Naive thymus-derived CD4-positive, alpha-beta T cell (primary cell): Measurements from ENCODE around the gene DHX34. TPM values are rescaled to one million over a fixed set of nuclear protein-coding genes. Genes with fewer than 3 reads are reported as not detected.

Experiments used
- ATAC-seq: fragments of 150-1000 bp; cut with Tn5 transposase; 2 replicates; pipeline ENCODE4 v1.10.0; 2021; ENCODE audit warnings: mild to moderate bottlenecking, moderate library complexity
- CTCF ChIA-PET: fragments of 350-600 bp; sonication (Branson Sonifier 250); formaldehyde crosslinking; loops from one replicate; lab custom pipeline; 2021; ENCODE audit warnings: antibody characterized with exemption; lab: Charles Lee
- POLR2A ChIA-PET: fragments of 350-600 bp; sonication (Branson Sonifier 250); formaldehyde crosslinking; loops from one replicate; lab custom pipeline; 2021; ENCODE audit warnings: antibody characterized with exemption, inconsistent platforms; lab: Charles Lee
- DNase-seq, 9 donors: peaks; one replicate each; pipeline versions ENCODE4 v3.0.0 to v3.0.0-alpha.2; 2020 to 2022; ENCODE audit warnings: mixed read lengths in 1 of 9
- H3K27ac ChIP-seq: one replicate; pipeline ENCODE4 v1.7.0; 2013; ENCODE audit warnings: mild to moderate bottlenecking, low read depth, low read length, moderate library complexity
- H3K27me3 ChIP-seq, 2 donors: one replicate each; pipeline ENCODE4 v1.7.0; 2013; ENCODE audit warnings: low read length in 2 of 2, mild to moderate bottlenecking in 2 of 2, moderate library complexity in 2 of 2; ENCODE audit not compliant: control insufficient read depth in 2 of 2, insufficient read depth in 2 of 2
- H3K36me3 ChIP-seq, 3 experiments: 1 replicate in 2 of 3; 2 replicates in 1 of 3; pipeline ENCODE4 v1.7.0; 2013; ENCODE audit warnings: low read length in 3 of 3, mild to moderate bottlenecking in 3 of 3, moderate library complexity in 1 of 3; ENCODE audit not compliant: insufficient read depth in 3 of 3, control insufficient read depth in 2 of 3
- H3K4me1 ChIP-seq, 2 donors: one replicate each; pipeline ENCODE4 v1.7.0; 2013; ENCODE audit warnings: low read length in 2 of 2, mild to moderate bottlenecking in 2 of 2, moderate library complexity in 1 of 2; ENCODE audit not compliant: control insufficient read depth in 2 of 2, insufficient read depth in 2 of 2
- H3K4me3 ChIP-seq: 2 replicates; pipeline ENCODE4 v1.7.0; 2013; ENCODE audit warnings: mild to moderate bottlenecking, low read length
- H3K9me3 ChIP-seq, 3 experiments: 1 replicate in 2 of 3; 2 replicates in 1 of 3; pipeline ENCODE4 v1.7.0; 2013; ENCODE audit warnings: low read length in 3 of 3; ENCODE audit not compliant: control insufficient read depth in 2 of 3
- H3K27ac Mint-ChIP-seq, 9 donors: one replicate each; pipeline ENCODE4 v1.8.0; 2020 to 2022; ENCODE audit warnings: mixed read lengths in 9 of 9, mild to moderate bottlenecking in 8 of 9, moderate library complexity in 5 of 9, inconsistent platforms in 2 of 9
- H3K27me3 Mint-ChIP-seq, 5 donors: one replicate each; pipeline ENCODE4 v1.8.0; 2021 to 2022; ENCODE audit warnings: mixed read lengths in 5 of 5, mild to moderate bottlenecking in 1 of 5
- H3K36me3 Mint-ChIP-seq, 5 donors: one replicate each; pipeline ENCODE4 v1.8.0; 2020 to 2022; ENCODE audit warnings: mixed read lengths in 5 of 5, mild to moderate bottlenecking in 3 of 5, inconsistent platforms in 1 of 5
- H3K4me1 Mint-ChIP-seq, 7 donors: one replicate each; pipeline ENCODE4 v1.8.0; 2020 to 2022; ENCODE audit warnings: mixed read lengths in 7 of 7, mild to moderate bottlenecking in 3 of 7, inconsistent platforms in 1 of 7
- H3K4me3 Mint-ChIP-seq, 10 donors: one replicate each; pipeline ENCODE4 v1.8.0; 2020 to 2022; ENCODE audit warnings: mild to moderate bottlenecking in 10 of 10, mixed read lengths in 10 of 10, moderate library complexity in 6 of 10, inconsistent platforms in 2 of 10
- H3K9me3 Mint-ChIP-seq, 11 donors: one replicate each; pipeline ENCODE4 v1.8.0; 2020 to 2022; ENCODE audit warnings: mixed read lengths in 11 of 11, mild to moderate bottlenecking in 4 of 11, inconsistent platforms in 1 of 11, moderate library complexity in 1 of 11
- intact Hi-C, 2 donors: fragments of 100-400 bp; cut with micrococcal nuclease; formaldehyde crosslinking; loops; one replicate each; pipeline ENCODE4 v1.15.1; 2023
- polyA plus RNA-seq, 2 donors: library from polyadenylated mRNA; unstranded; fragments of 300-500 nt; fragmentation: Illumina TruSeq; gene quantifications; one replicate each; pipeline ENCODE4 v1.2.3, GENCODE V29; 2021
- total RNA-seq, 6 experiments: library from RNA in 5 of 6; stranded (reverse) in 5 of 6; gene quantifications; 1 replicate in 5 of 6; 2 replicates in 1 of 6; pipeline ENCODE4 v1.2.3 and lab custom pipeline; 2021 to 2026

The DHX34 gene
- total and polyA plus RNA-seq, 7 experiments from 2014 or later = 3.7 to 31.6 (median 16.9) TPM

DNA sequence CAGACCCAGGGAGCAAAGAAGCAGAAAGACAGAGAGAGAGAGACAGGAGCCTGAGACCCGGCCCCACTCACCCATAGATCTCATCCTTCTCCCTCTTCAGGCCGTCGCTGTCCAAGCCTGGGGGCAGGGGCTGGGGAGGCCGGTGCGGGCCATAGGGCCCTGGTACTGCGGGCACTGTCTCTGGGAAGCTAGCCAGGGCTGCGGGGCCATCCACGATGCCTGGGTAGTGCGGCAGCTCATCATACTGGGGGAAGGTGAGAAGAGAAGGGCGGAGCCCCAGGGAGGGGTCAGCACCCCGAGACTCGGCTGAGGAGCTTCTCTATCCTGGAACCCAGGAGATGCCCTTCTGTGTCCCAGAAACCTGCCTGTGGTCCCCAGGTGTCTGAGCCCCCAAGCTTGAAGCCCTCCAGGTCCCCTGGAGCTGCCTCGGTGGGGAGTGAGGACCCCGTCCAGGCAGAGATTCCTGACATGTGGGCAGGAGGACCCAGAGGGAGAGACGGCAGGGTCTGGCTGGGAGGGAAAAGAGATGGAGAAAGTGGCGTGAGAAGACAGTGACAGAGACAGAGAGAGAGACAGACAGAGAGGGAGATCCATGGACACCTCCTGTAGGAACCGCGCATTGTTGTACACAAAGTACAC lies 68.1 kb downstream of the DHX34 start:
- Mint-ChIP-seq H3K4me3 (peak overlapping the region in 8 of 10 donors; percentile 34 to 83 (median 74)), H3K4me1 (peaks cover 25 to 43% (median 36%) of the 10 kb centered on the region in 7 donors)

DNA sequence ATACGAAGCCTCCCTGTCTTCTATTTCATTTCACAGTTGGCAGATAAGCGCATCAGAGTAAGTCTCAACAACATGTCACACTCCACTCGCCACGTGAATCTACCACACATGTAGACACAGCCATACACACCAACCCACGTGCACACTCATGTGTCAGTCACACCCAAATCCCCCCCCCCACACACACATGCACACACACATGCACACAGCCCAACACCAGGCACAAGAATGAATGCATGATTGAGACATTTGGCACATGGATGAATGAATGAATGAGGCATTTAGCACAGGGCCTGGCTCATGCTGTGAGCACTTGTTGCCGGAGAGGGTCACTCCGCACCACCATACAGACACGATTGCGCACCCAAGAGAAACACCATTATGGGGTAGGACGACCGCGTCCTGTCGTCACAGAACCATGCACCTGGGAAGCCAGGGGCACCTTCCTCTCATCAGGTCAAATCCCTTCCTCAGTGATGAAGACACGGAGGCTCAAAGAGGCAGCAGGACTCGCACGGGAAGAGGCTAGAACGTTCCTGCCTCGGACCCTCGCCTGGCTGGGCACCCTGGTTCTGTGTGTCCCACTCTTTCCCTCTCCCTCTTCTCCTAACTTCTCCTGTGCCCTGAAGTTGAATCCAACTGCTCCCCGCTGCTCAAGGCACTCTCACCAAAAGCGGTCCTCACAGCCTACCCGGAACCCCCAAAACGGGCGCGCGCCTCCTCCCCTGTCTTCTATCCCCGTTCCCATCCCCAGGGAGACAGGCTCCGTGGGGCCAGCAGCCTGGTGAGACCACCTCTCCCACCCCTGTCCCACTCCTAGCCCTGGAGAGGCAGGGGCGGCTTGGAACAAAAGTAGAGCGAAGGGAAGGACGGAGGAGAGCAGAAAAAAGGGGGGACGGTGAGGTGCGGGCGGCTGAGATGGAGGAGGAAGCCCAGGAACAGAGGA lies 68.9 kb downstream of the DHX34 start:
- no peak overlapping the region for H3K27ac ChIP-seq
- peaks cover 65 to 87% (median 79%) of the 10 kb centered on the region in 5 donors for H3K27me3 Mint-ChIP-seq
- H3K27me3 ChIP-seq = peaks cover 9 to 32% of the 10 kb centered on the region in 2 donors
- H3K9me3 Mint-ChIP-seq = peaks cover 0 to 5% (median 0%) of the 10 kb centered on the region in 11 donors
- ChIA-PET POLR2A (no interaction called here), CTCF (interaction anchor here (0.9 kb wide), 1 partner anchor 70 kb away, joined by 3 read pairs; no protein-coding TSS in a partner anchor)
- H3K36me3 Mint-ChIP-seq = peaks cover 0 to 9% (median 4%) of the 10 kb centered on the region in 5 donors
- H3K4me1 ChIP-seq = peaks cover 0 to 30% of the 10 kb centered on the region in 2 donors
- peaks cover 28 to 51% (median 44%) of the 10 kb centered on the region in 7 donors for H3K4me1 Mint-ChIP-seq
- peak overlapping the region; percentile 34 to 83 (median 73) for H3K4me3 Mint-ChIP-seq
- ATAC-seq = peak; percentile 40
- no peaks in the 10 kb centered on the region for H3K9me3 ChIP-seq
- no peak overlapping the region for H3K4me3 ChIP-seq
- DNase-seq = no peak
- peak overlapping the region in 1 of 9 donors; percentile 40 for H3K27ac Mint-ChIP-seq
- no peaks in the 10 kb centered on the region for H3K36me3 ChIP-seq
- intact Hi-C loops = no loop called here

More for the DNA sequence above, 68.1 kb downstream of the DHX34 start:
- ATAC-seq = no peak
- POLR2A ChIA-PET = no interaction called here
- CTCF ChIA-PET = interaction anchor here (0.9 kb wide), 1 partner anchor 69 kb away, joined by 3 read pairs; no protein-coding TSS in a partner anchor
- Mint-ChIP-seq H3K27ac (no peak overlapping the region), H3K36me3 (peaks cover 0 to 2% (median 0%) of the 10 kb centered on the region in 5 donors), H3K27me3 (peaks cover 57 to 79% (median 71%) of the 10 kb centered on the region in 5 donors), H3K9me3 (peaks cover 0 to 2% (median 0%) of the 10 kb centered on the region in 11 donors)
- Histone ChIP-seq H3K4me3 (no peak overlapping the region), H3K27ac (no peak overlapping the region), H3K9me3 (no peaks in the 10 kb centered on the region), H3K4me1 (peaks cover 0 to 30% of the 10 kb centered on the region in 2 donors), H3K27me3 (peaks cover 4 to 24% of the 10 kb centered on the region in 2 donors), H3K36me3 (no peaks in the 10 kb centered on the region)
- no peak for DNase-seq
- intact Hi-C loops = no loop called here

DNA sequence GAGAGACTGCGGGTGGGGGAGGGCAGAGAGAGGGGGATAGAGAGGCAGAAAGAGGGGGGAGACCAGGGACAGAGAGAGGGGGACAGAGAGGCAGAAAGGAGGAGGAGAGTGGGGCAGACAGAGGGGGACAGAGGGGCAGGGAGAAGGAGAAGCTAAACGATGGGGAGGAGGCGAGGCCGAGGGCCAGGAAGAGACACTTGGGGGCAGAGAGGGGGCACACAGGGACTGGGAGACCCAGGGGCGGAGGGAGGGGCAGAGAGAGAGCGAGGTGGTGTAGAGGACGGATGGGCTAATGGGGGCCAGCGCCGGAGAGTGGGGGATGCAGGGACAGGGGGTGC lies 69.5 kb downstream of the DHX34 start:
- CTCF ChIA-PET = no interaction called here
- Mint-ChIP-seq H3K27ac (no peak overlapping the region), H3K9me3 (peaks cover 0 to 8% (median 0%) of the 10 kb centered on the region in 11 donors), H3K36me3 (peaks cover 0 to 9% (median 4%) of the 10 kb centered on the region in 5 donors), H3K27me3 (peaks cover 67 to 87% (median 84%) of the 10 kb centered on the region in 5 donors), H3K4me1 (peaks cover 28 to 56% (median 47%) of the 10 kb centered on the region in 7 donors), H3K4me3 (peak overlapping the region in 9 of 10 donors; percentile 34 to 83 (median 61))
- H3K4me3 ChIP-seq = no peak overlapping the region
- peaks cover 12 to 38% of the 10 kb centered on the region in 2 donors for H3K27me3 ChIP-seq
- no peaks in the 10 kb centered on the region for H3K36me3 ChIP-seq
- no peak overlapping the region for H3K27ac ChIP-seq
- no peaks in the 10 kb centered on the region for H3K9me3 ChIP-seq
- POLR2A ChIA-PET = no interaction called here
- peaks cover 0 to 30% of the 10 kb centered on the region in 2 donors for H3K4me1 ChIP-seq
- intact Hi-C loops = no loop called here
- ATAC-seq = no peak
- no peak for DNase-seq

DNA sequence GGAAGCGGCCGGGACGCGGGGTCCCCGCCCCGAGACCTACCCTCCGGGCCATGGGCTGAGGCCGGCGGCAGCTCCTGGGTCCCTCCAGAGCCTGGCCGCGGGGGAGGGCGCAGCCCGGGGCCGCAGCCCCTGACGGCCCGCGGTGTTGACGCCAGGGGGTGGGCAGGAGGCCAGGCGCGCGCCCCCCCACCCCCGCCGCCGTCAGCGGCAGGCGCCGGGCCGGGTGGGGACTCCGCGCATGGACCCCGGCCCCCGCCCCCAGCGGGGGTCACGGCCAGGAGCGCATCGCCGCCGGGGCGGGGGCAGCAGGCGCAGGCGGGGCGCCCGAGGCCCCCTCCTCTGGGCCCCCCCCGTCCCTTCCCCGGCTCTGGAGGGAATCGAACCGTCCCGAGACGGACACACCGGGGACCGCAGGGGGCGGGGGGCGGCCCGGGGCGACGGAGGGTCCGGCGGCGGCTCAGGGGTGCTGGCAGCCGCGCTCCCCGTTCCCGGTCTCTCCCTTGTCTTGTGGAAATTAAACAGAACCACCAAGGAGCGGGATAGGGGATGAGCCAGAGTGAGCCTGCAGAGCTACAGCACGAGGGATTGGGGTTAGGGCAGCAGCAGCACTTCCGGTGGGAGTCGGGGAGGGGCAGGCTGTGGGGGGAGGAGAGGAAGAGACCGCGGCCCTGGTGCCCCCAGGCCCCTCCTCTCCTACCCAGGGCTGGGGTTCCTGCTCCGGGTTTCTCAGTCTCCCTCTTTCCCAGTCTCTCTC lies 70.1 kb downstream of the DHX34 start, which contains the start of gene MEIS3:
TSS of gene MEIS3 (minus strand) at position 498 of the 754 bp plus-strand sequence. CDS start at position 52, 446 bp downstream.
- POLR2A ChIA-PET = no interaction called here
- intact Hi-C loops = no loop called here
- CTCF ChIA-PET = no interaction called here
- Histone ChIP-seq H3K9me3 (no peaks in the 10 kb centered on the region), H3K36me3 (no peaks in the 10 kb centered on the region), H3K27me3 (peaks cover 15 to 41% of the 10 kb centered on the region in 2 donors), H3K27ac (no peak within 1 kb of the TSS), H3K4me3 (no peak within 1 kb of the TSS), H3K4me1 (peaks cover 0 to 30% of the 10 kb centered on the region in 2 donors)
- ATAC-seq (no peak), DNase-seq (no peak)
- Mint-ChIP-seq H3K4me1 (peaks cover 28 to 56% (median 47%) of the 10 kb centered on the region in 7 donors), H3K27ac (no peak within 1 kb of the TSS), H3K4me3 (peak within 1 kb of the TSS in 9 of 10 donors; percentile 34 to 83 (median 61)), H3K27me3 (peaks cover 68 to 89% (median 84%) of the 10 kb centered on the region in 5 donors), H3K36me3 (peaks cover 0 to 9% (median 4%) of the 10 kb centered on the region in 5 donors), H3K9me3 (peaks cover 0 to 8% (median 0%) of the 10 kb centered on the region in 11 donors)

DNA sequence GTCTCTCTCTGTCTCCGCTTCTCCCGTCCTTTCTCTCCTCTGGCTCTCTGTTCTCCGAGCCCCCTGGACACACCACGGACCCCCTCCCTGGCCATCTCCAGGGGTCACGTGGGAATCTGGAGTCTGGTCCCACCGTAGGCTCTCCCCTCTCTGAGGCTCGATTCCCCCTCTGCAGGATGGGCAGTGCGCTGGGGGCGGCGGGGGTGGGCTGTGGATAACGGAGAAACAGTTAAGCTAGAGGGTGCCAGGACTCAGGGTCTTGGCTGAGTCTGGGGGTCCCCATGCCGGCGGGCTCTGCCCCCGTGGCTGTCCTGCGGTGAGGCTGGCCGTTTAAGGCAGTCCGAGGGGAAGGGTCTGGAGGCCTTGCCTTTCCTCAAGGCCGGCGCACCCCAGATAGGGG lies 70.7 kb downstream of the DHX34 start:
- Mint-ChIP-seq H3K4me3 (peak overlapping the region in 2 of 10 donors; percentile 37 to 45), H3K27ac (no peak overlapping the region), H3K9me3 (peaks cover 0 to 8% (median 0%) of the 10 kb centered on the region in 11 donors), H3K4me1 (peaks cover 28 to 56% (median 47%) of the 10 kb centered on the region in 7 donors), H3K36me3 (peaks cover 0 to 9% (median 4%) of the 10 kb centered on the region in 5 donors), H3K27me3 (peaks cover 71 to 89% (median 83%) of the 10 kb centered on the region in 5 donors)
- POLR2A ChIA-PET = no interaction called here
- H3K9me3 ChIP-seq = no peaks in the 10 kb centered on the region
- H3K27me3 ChIP-seq = peaks cover 15 to 41% of the 10 kb centered on the region in 2 donors
- H3K27ac ChIP-seq = no peak overlapping the region
- DNase-seq (no peak), ATAC-seq (no peak)
- CTCF ChIA-PET = no interaction called here
- H3K36me3 ChIP-seq = no peaks in the 10 kb centered on the region
- H3K4me3 ChIP-seq = no peak overlapping the region
- H3K4me1 ChIP-seq = peaks cover 0 to 30% of the 10 kb centered on the region in 2 donors
- intact Hi-C loops = no loop called here
